Upper lobe of left lung (tissue), 6 donors: ENCODE results near the gene JARID2. TPM values are rescaled to one million over a fixed set of nuclear protein-coding genes. Genes with fewer than 3 reads are reported as not detected.

ENCODE experiments used
- ATAC-seq, 2 donors: fragments of 200-7000 bp; cut with Tn5 transposase; one replicate each; pipeline ENCODE4 v1.9.1; 2022; ENCODE audit warnings: mild to moderate bottlenecking in 2 of 2, moderate library complexity in 2 of 2; ENCODE audit not compliant: low FRiP score in 2 of 2
- DNase-seq, 2 donors: peaks; one replicate each; pipeline ENCODE4 v3.0.0-alpha.2; 2019 to 2020
- H3K27ac ChIP-seq, 4 donors: fragments of 200-600 bp; sonication (generic); one replicate each; pipeline ENCODE4 v1.5.1; 2016 to 2019
- H3K27me3 ChIP-seq, 4 donors: fragments of 200-600 bp; sonication (generic); one replicate each; pipeline ENCODE4 v1.5.1; 2017 to 2019
- H3K36me3 ChIP-seq, 4 donors: fragments of 200-600 bp; sonication (generic); one replicate each; pipeline ENCODE4 v1.5.1; 2016 to 2019
- H3K4me1 ChIP-seq, 4 donors: fragments of 200-600 bp; sonication (generic); one replicate each; pipeline ENCODE4 v1.5.1; 2018 to 2019
- H3K4me3 ChIP-seq, 4 donors: fragments of 200-600 bp; sonication (generic); one replicate each; pipeline ENCODE4 v1.5.1; 2017 to 2019; ENCODE audit warnings: mild to moderate bottlenecking in 2 of 4, moderate library complexity in 1 of 4
- H3K9me3 ChIP-seq, 4 donors: fragments of 200-600 bp; sonication (generic); one replicate each; pipeline ENCODE4 v1.5.1; 2018 to 2019
- CTCF ChIP-seq, 6 experiments: fragments of 450-650 bp in 4 of 6; fragments of 200-600 bp in 2 of 6; sonication (generic) in 2 of 6; IDR thresholded peaks; one replicate each; pipeline ENCODE4 v1.5.1; 2016 to 2019; ENCODE audit warnings: antibody characterized with exemption in 6 of 6
- EP300 ChIP-seq, 4 donors: sonication (generic); formaldehyde crosslinking; IDR thresholded peaks; one replicate each; pipeline ENCODE4 v1.5.1; 2017; ENCODE audit warnings: antibody characterized with exemption in 4 of 4, control low read depth in 2 of 4
- POLR2A ChIP-seq, 4 donors: fragments of 450-650 bp; IDR thresholded peaks; one replicate each; pipeline ENCODE4 v1.5.1; 2016 to 2017; ENCODE audit warnings: antibody characterized with exemption in 4 of 4, mild to moderate bottlenecking in 2 of 4
- POLR2AphosphoS5 ChIP-seq, 2 donors: sonication (generic); formaldehyde crosslinking; IDR thresholded peaks; one replicate each; pipeline ENCODE4 v1.5.1; 2017; ENCODE audit warnings: antibody characterized with exemption in 2 of 2
- WGBS, 2 donors: methylation state at CpG; one replicate each; pipeline ENCODE4 v1.1.5; 2017 to 2018; 5-methylcytosine and 5-hydroxymethylcytosine counted together
- total RNA-seq, 6 donors: library from RNA; depleted of rRNA in 4 of 6; stranded (reverse); fragments of >200 nt in 4 of 6; gene quantifications; one replicate each; pipeline versions ENCODE4 v1.1.0 to v1.2.1, GENCODE V29; 2016 to 2021
- donor health status: DM: no; HTN: no; CAD: no; lungs with moderate emphysema.
- donor health status: DM: no; HTN: yes; CAD: no; lungs with severe emphysema.

JARID2 gene
- total RNA-seq, 6 donors from 2014 or later, result 9.6 to 37.7 (median 16.4) TPM

GRCh38 chr6:15524861-15525401 lies 279.1 kb downstream of the JARID2 start:
- Histone ChIP-seq H3K36me3 (peaks cover 9 to 53% (median 19%) of the 10 kb centered on the region in 4 donors), H3K4me3 (no peak overlapping the region), H3K27me3 (no peaks in the 10 kb centered on the region), H3K27ac (no peak overlapping the region), H3K4me1 (peaks cover 0 to 9% (median 5%) of the 10 kb centered on the region in 4 donors), H3K9me3 (no peaks in the 10 kb centered on the region)
- ATAC-seq (no peak), DNase-seq (no peak)
- TF ChIP-seq EP300 (IDR thresholded peaks at IDR 0.05), result no peak
- no peak for TF ChIP-seq POLR2AphosphoS5 (IDR thresholded peaks at IDR 0.05)
- TF ChIP-seq POLR2A (IDR thresholded peaks at IDR 0.05), result no peak
- no peak for TF ChIP-seq CTCF (IDR thresholded peaks at IDR 0.05)
- WGBS, 2 donors, result 96 to 97% methylated on average over 14 of the region's 14 CpGs

- DNase-seq, result peak in 1 of 2 donors; percentile 46
- WGBS, 2 donors, result 92 to 93% methylated on average over 13 of the region's 13 CpGs
Observed at GRCh38 chr6:15526212-15526701, 280.4 kb downstream of the JARID2 start.

DNA sequence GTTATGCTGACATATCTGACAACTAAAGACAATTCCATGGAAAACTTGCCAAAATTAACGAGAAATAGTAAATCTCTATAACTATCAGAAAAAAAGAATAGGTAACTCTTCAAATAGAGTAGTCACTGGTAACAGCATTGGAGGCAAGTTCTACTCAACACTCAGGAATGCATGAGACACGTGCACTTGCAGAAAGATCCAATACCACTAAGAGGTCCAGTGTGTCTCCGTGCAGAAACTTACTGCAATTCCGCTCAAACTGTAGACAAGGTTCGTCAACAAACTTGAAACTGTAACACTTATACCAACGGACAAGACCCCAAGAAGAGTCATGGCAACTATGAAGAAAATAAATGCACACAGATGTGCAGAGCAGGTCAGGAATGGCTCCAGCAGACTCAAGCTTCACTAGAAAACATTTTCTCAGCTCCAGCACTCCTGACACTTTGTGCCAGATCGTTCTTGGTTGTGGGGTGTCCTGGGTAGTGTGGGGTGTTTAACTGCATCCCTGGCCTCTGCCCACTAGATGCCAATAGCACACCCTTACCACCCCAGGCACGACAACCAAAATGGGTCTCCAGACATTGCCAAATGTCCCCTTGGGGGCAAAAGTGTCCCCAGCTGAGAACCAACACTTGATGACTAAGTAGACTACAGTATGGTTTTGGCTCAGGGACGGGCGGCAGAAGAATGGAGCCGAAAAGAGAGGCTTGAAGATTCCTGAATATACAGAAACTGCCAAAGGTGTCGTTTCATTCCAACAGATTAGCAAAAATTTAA lies 282.2 kb downstream of the JARID2 start:
- no peak overlapping the region for H3K4me3 ChIP-seq
- ATAC-seq (no peak), DNase-seq (no peak)
- H3K36me3 ChIP-seq, result peaks cover 6 to 59% (median 20%) of the 10 kb centered on the region in 4 donors
- no peaks in the 10 kb centered on the region for H3K27me3 ChIP-seq
- H3K27ac ChIP-seq, result no peak overlapping the region
- 90 to 98% methylated on average over 12 of the region's 12 CpGs for WGBS, 2 donors
- no peaks in the 10 kb centered on the region for H3K9me3 ChIP-seq
- H3K4me1 ChIP-seq, result no peaks in the 10 kb centered on the region
- TF ChIP-seq CTCF (IDR thresholded peaks at IDR 0.05), result no peak
- no peak for TF ChIP-seq POLR2A (IDR thresholded peaks at IDR 0.05)
- no peak for TF ChIP-seq EP300 (IDR thresholded peaks at IDR 0.05)
- no peak for TF ChIP-seq POLR2AphosphoS5 (IDR thresholded peaks at IDR 0.05)

More at GRCh38 chr6:15526212-15526701, 280.4 kb downstream of the JARID2 start:
- no peak for TF ChIP-seq CTCF (IDR thresholded peaks at IDR 0.05)
- TF ChIP-seq EP300 (IDR thresholded peaks at IDR 0.05), result no peak
- TF ChIP-seq POLR2AphosphoS5 (IDR thresholded peaks at IDR 0.05), result no peak
- TF ChIP-seq POLR2A (IDR thresholded peaks at IDR 0.05), result no peak
- Histone ChIP-seq H3K4me3 (no peak overlapping the region), H3K9me3 (no peaks in the 10 kb centered on the region), H3K4me1 (peaks cover 0 to 9% (median 5%) of the 10 kb centered on the region in 4 donors), H3K27ac (no peak overlapping the region), H3K36me3 (peaks cover 6 to 56% (median 21%) of the 10 kb centered on the region in 4 donors), H3K27me3 (no peaks in the 10 kb centered on the region)
- no peak for ATAC-seq

- DNase-seq (no peak), ATAC-seq (no peak)
- Histone ChIP-seq H3K4me3 (no peak overlapping the region), H3K4me1 (no peaks in the 10 kb centered on the region), H3K27ac (no peak overlapping the region), H3K9me3 (no peaks in the 10 kb centered on the region), H3K36me3 (peaks cover 6 to 51% (median 12%) of the 10 kb centered on the region in 4 donors), H3K27me3 (no peaks in the 10 kb centered on the region)
- no peak for TF ChIP-seq POLR2A (IDR thresholded peaks at IDR 0.05)
- no peak for TF ChIP-seq EP300 (IDR thresholded peaks at IDR 0.05)
- TF ChIP-seq POLR2AphosphoS5 (IDR thresholded peaks at IDR 0.05), result no peak
- no peak for TF ChIP-seq CTCF (IDR thresholded peaks at IDR 0.05)
- 97% methylated on average over 9 of the region's 9 CpGs for WGBS, 2 donors
Observed at GRCh38 chr6:15528870-15529269, 283.0 kb downstream of the JARID2 start.
